ENCODE results near the gene RUNX2. TPM values are rescaled to one million over a fixed set of nuclear protein-coding genes. Genes with fewer than 3 reads are reported as not detected.

RUNX2 gene
- polyA plus RNA-seq, 1 donor = 2.6 TPM

GRCh38 chr6:45563041-45563440, 234.9 kb downstream of the RUNX2 start:
- no peak overlapping the region for H3K27ac ChIP-seq (ENCODE audit: low read length)
- no peaks in the 10 kb centered on the region for H3K9me3 ChIP-seq (ENCODE audit: control insufficient read depth, low read depth, low read length)
- H3K4me1 ChIP-seq (ENCODE audit: control insufficient read depth, insufficient read depth, low read length) = no peaks in the 10 kb centered on the region
- no peaks in the 10 kb centered on the region for H3K27me3 ChIP-seq (ENCODE audit: control insufficient read depth, insufficient read depth, low read length)
- no peak for DNase-seq
- WGBS (ENCODE audit: insufficient coverage, low lambda C conversion rate) = 83% methylated on average over 1 of the region's 7 CpGs
- H3K36me3 ChIP-seq (ENCODE audit: control insufficient read depth, insufficient read depth, low read length) = no peaks in the 10 kb centered on the region
- H3K4me3 ChIP-seq (ENCODE audit: low read length) = no peak overlapping the region

- Histone ChIP-seq H3K27ac (ENCODE audit: low read length) (no peak overlapping the region), H3K4me3 (ENCODE audit: low read length) (no peak overlapping the region), H3K27me3 (ENCODE audit: control insufficient read depth, insufficient read depth, low read length) (no peaks in the 10 kb centered on the region), H3K4me1 (ENCODE audit: control insufficient read depth, insufficient read depth, low read length) (no peaks in the 10 kb centered on the region), H3K9me3 (ENCODE audit: control insufficient read depth, low read depth, low read length) (no peaks in the 10 kb centered on the region), H3K36me3 (ENCODE audit: control insufficient read depth, insufficient read depth, low read length) (no peaks in the 10 kb centered on the region)
- WGBS (ENCODE audit: insufficient coverage, low lambda C conversion rate) = 92% methylated on average over 2 of the region's 2 CpGs
- no peak for DNase-seq
Measured at GRCh38 chr6:45563844-45564243, 235.7 kb downstream of the RUNX2 start.

GRCh38 chr6:45566882-45567281, 238.8 kb downstream of the RUNX2 start:
- H3K27me3 ChIP-seq (ENCODE audit: control insufficient read depth, insufficient read depth, low read length) = no peaks in the 10 kb centered on the region
- WGBS (ENCODE audit: insufficient coverage, low lambda C conversion rate) = no CpG with 5 or more reads among the region's 4 CpGs
- H3K4me3 ChIP-seq (ENCODE audit: low read length) = no peak overlapping the region
- no peaks in the 10 kb centered on the region for H3K4me1 ChIP-seq (ENCODE audit: control insufficient read depth, insufficient read depth, low read length)
- peak overlapping the region; percentile 38 for H3K27ac ChIP-seq (ENCODE audit: low read length)
- H3K9me3 ChIP-seq (ENCODE audit: control insufficient read depth, low read depth, low read length) = no peaks in the 10 kb centered on the region
- peak; percentile 62 to 79 for DNase-seq
- no peaks in the 10 kb centered on the region for H3K36me3 ChIP-seq (ENCODE audit: control insufficient read depth, insufficient read depth, low read length)

DNA sequence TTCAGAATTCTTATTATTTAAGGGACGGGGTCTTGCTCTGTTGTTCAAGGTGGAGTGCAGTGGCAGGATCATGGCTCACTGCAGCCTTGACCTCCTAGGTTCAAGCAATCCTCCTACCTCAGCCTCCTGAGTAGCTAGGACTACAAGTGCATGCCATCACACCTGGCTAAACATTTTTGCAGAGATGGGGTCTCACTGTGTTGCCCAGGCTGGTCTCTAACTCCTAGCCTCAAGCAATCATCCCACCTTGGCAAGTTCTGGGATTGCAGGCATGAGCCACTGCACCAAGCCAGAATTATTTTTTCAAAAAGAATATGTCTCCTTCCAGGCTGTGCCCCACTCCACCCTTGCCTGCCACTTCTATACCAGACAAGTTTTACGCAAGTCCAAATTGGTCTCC, 239.7 kb downstream of the RUNX2 start:
- no peak for DNase-seq
- 60% methylated on average over 1 of the region's 2 CpGs for WGBS (ENCODE audit: insufficient coverage, low lambda C conversion rate)

DNA sequence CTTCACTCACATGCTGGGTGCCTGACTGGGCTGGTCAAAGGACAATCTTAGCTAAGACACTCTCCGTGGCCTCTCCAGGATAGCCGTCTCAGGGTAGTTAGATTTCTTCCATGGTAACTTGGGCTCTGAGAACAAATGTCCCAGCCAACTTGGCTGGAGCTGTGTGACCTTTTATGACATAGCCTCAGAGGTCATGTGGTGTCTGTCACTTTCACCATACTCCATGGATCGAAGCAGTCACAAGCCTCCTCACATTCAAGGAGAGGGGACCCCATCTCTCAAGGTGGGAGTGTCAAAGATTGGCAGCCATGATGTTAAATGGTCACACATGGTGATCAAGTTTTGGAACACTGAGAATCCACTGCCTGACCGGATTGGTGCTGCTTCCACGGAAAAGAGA, 240.5 kb downstream of the RUNX2 start:
- no CpG with 5 or more reads among the region's 5 CpGs for WGBS (ENCODE audit: insufficient coverage, low lambda C conversion rate)

More for the DNA sequence above, 239.7 kb downstream of the RUNX2 start:
- Histone ChIP-seq H3K27me3 (ENCODE audit: control insufficient read depth, insufficient read depth, low read length) (no peaks in the 10 kb centered on the region), H3K4me3 (ENCODE audit: low read length) (no peak overlapping the region), H3K36me3 (ENCODE audit: control insufficient read depth, insufficient read depth, low read length) (no peaks in the 10 kb centered on the region), H3K27ac (ENCODE audit: low read length) (no peak overlapping the region), H3K9me3 (ENCODE audit: control insufficient read depth, low read depth, low read length) (no peaks in the 10 kb centered on the region), H3K4me1 (ENCODE audit: control insufficient read depth, insufficient read depth, low read length) (no peaks in the 10 kb centered on the region)

GRCh38 chr6:45569210-45569945, 241.2 kb downstream of the RUNX2 start:
- no peak overlapping the region for H3K27ac ChIP-seq (ENCODE audit: low read length)
- WGBS (ENCODE audit: insufficient coverage, low lambda C conversion rate) = no CpG with 5 or more reads among the region's 6 CpGs
- no peaks in the 10 kb centered on the region for H3K27me3 ChIP-seq (ENCODE audit: control insufficient read depth, insufficient read depth, low read length)
- no peak overlapping the region for H3K4me3 ChIP-seq (ENCODE audit: low read length)
- H3K9me3 ChIP-seq (ENCODE audit: control insufficient read depth, low read depth, low read length) = no peaks in the 10 kb centered on the region
- H3K4me1 ChIP-seq (ENCODE audit: control insufficient read depth, insufficient read depth, low read length) = no peaks in the 10 kb centered on the region
- H3K36me3 ChIP-seq (ENCODE audit: control insufficient read depth, insufficient read depth, low read length) = no peaks in the 10 kb centered on the region
- no peak for DNase-seq

More for the DNA sequence above, 240.5 kb downstream of the RUNX2 start:
- DNase-seq = no peak
- Histone ChIP-seq H3K27me3 (ENCODE audit: control insufficient read depth, insufficient read depth, low read length) (no peaks in the 10 kb centered on the region), H3K27ac (ENCODE audit: low read length) (no peak overlapping the region), H3K9me3 (ENCODE audit: control insufficient read depth, low read depth, low read length) (no peaks in the 10 kb centered on the region), H3K4me1 (ENCODE audit: control insufficient read depth, insufficient read depth, low read length) (no peaks in the 10 kb centered on the region), H3K4me3 (ENCODE audit: low read length) (no peak overlapping the region), H3K36me3 (ENCODE audit: control insufficient read depth, insufficient read depth, low read length) (no peaks in the 10 kb centered on the region)

DNA sequence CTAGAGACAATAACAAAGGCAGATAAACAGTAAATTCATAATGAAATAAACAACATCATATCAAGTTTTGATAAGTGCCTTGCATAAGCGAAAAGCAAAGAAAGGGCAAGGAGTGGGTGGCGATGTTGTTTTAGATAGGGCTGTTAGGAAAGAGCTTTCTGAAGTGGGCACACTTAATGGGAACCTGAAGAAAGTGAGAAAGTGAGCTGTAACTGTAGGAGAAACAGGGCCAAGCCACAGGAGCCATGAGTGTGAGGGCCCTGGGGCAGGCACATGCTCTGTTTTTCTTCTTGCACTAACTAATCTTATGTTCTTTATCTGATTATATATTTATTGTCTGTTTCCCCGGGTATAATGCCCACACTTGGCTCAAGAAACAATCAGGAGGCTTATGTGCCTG, 243.0 kb downstream of the RUNX2 start:
- H3K27me3 ChIP-seq (ENCODE audit: control insufficient read depth, insufficient read depth, low read length) = no peaks in the 10 kb centered on the region
- no peak overlapping the region for H3K27ac ChIP-seq (ENCODE audit: low read length)
- no peaks in the 10 kb centered on the region for H3K9me3 ChIP-seq (ENCODE audit: control insufficient read depth, low read depth, low read length)
- DNase-seq = no peak
- WGBS (ENCODE audit: insufficient coverage, low lambda C conversion rate) = 100% methylated on average over 1 of the region's 3 CpGs
- no peaks in the 10 kb centered on the region for H3K36me3 ChIP-seq (ENCODE audit: control insufficient read depth, insufficient read depth, low read length)
- H3K4me3 ChIP-seq (ENCODE audit: low read length) = no peak overlapping the region
- no peaks in the 10 kb centered on the region for H3K4me1 ChIP-seq (ENCODE audit: control insufficient read depth, insufficient read depth, low read length)

DNA sequence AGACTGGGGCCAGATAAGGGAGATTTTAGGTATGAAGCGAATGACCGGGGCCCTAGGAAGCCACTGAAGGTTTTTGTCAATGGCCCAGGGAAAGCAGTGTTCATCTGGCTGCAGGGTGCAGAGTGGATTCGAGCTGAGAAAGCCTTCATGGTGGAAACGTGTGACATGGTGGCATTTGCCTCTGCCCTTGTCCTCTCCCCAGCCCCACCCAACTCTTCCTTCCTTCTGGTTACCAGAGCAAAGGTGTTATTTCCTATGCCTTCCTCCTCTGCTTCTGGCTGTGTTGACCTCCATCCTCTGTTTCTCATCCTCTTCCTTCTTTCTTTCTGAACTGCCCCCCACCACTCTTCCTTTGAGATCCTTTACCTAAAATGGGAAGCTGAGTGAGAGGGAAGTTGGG, 244.7 kb downstream of the RUNX2 start:
- H3K36me3 ChIP-seq (ENCODE audit: control insufficient read depth, insufficient read depth, low read length) = no peaks in the 10 kb centered on the region

DNA sequence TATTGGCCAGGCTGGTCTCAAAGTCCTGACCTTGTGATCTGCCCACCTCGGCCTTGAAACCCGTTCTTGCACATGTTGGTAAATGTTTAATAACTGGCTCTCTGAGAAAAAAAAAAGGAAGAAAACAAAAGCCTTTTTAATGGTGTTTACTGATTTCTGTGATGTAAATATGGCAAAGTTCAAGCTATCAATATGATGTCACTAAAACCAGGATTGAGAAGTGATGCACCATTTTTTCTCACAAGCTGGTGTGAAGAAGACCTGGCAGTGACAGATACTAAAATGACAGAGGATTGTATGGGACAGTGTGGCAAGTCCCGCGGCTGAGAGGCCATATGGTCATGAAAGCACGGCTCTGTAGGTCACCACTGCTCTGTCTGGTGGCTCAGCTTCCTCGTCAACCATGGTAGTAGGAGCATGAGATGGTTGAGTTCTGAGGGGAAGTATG, 245.9 kb downstream of the RUNX2 start:
- Histone ChIP-seq H3K4me3 (ENCODE audit: low read length) (no peak overlapping the region), H3K9me3 (ENCODE audit: control insufficient read depth, low read depth, low read length) (no peaks in the 10 kb centered on the region), H3K4me1 (ENCODE audit: control insufficient read depth, insufficient read depth, low read length) (no peaks in the 10 kb centered on the region), H3K36me3 (ENCODE audit: control insufficient read depth, insufficient read depth, low read length) (no peaks in the 10 kb centered on the region), H3K27me3 (ENCODE audit: control insufficient read depth, insufficient read depth, low read length) (no peaks in the 10 kb centered on the region), H3K27ac (ENCODE audit: low read length) (no peak overlapping the region)
- WGBS (ENCODE audit: insufficient coverage, low lambda C conversion rate) = no CpG with 5 or more reads among the region's 6 CpGs
- DNase-seq = no peak

More for the DNA sequence above, 244.7 kb downstream of the RUNX2 start:
- H3K4me1 ChIP-seq (ENCODE audit: control insufficient read depth, insufficient read depth, low read length) = no peaks in the 10 kb centered on the region
- H3K4me3 ChIP-seq (ENCODE audit: low read length) = no peak overlapping the region
- no peak for DNase-seq
- no CpG with 5 or more reads among the region's 4 CpGs for WGBS (ENCODE audit: insufficient coverage, low lambda C conversion rate)
- no peaks in the 10 kb centered on the region for H3K9me3 ChIP-seq (ENCODE audit: control insufficient read depth, low read depth, low read length)
- no peaks in the 10 kb centered on the region for H3K27me3 ChIP-seq (ENCODE audit: control insufficient read depth, insufficient read depth, low read length)
- H3K27ac ChIP-seq (ENCODE audit: low read length) = no peak overlapping the region

DNA sequence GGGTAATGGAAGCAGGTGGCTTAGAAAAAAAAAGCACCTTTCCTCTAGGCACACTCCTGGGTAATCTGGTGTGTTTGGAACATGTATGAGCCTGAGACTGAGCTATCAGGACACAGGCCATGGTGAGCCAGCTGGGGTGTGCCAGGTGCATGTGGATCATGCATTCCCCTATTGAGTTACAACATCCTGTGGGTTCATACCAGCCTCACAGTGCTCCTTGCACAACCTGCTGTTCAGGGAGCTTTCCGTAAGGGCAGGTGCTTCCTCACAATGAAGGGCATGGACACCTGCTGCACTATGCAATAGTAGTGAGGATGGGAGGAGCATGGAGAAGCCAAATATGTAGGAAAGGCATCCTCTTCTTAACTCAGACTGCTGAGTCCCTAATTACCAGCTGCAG, 246.8 kb downstream of the RUNX2 start:
- no peaks in the 10 kb centered on the region for H3K36me3 ChIP-seq (ENCODE audit: control insufficient read depth, insufficient read depth, low read length)
- no peaks in the 10 kb centered on the region for H3K27me3 ChIP-seq (ENCODE audit: control insufficient read depth, insufficient read depth, low read length)
- no peaks in the 10 kb centered on the region for H3K9me3 ChIP-seq (ENCODE audit: control insufficient read depth, low read depth, low read length)
- DNase-seq = no peak
- no peak overlapping the region for H3K4me3 ChIP-seq (ENCODE audit: low read length)
- no peak overlapping the region for H3K27ac ChIP-seq (ENCODE audit: low read length)
- no peaks in the 10 kb centered on the region for H3K4me1 ChIP-seq (ENCODE audit: control insufficient read depth, insufficient read depth, low read length)
- WGBS (ENCODE audit: insufficient coverage, low lambda C conversion rate) = no CpG with 5 or more reads among the region's 1 CpG

All from large intestine (tissue), 3 donors.